A549 (cell line): Measurements from ENCODE around the gene IER5L. TPM values are rescaled to one million over a fixed set of nuclear protein-coding genes. Genes with fewer than 3 reads are reported as not detected.

Experiments
- BHLHE40 ChIP-seq: IDR thresholded peaks from 2 replicates; pipeline ENCODE4 v1.6.1; 2012; ENCODE audit warnings: low read depth, low read length, inconsistent platforms
- CBX2 ChIP-seq: fragments of 200-600 bp; sonication (generic); IDR thresholded peaks from 2 replicates; pipeline ENCODE4 v1.6.1; 2016; ENCODE audit warnings: low read depth, mild to moderate bottlenecking, borderline replicate concordance
- CHD2 ChIP-seq: fragments of 150-350 bp; IDR thresholded peaks from 2 replicates; pipeline ENCODE4 v1.6.1; 2014; ENCODE audit warnings: low read length; ENCODE audit not compliant: partially characterized antibody
- CHD4 ChIP-seq: fragments of 200-600 bp; sonication (generic); IDR thresholded peaks from 2 replicates; pipeline ENCODE4 v1.6.1; 2016; ENCODE audit warnings: antibody characterized with exemption, mild to moderate bottlenecking, borderline replicate concordance
- EHMT2 ChIP-seq: fragments of 200-600 bp; sonication (generic); IDR thresholded peaks from 2 replicates; pipeline ENCODE4 v1.6.1; 2016; ENCODE audit warnings: antibody characterized with exemption, low read depth, mild to moderate bottlenecking, moderate library complexity
- ELK1 ChIP-seq: fragments of 150-350 bp; IDR thresholded peaks from 2 replicates; pipeline ENCODE4 v1.6.1; 2014; ENCODE audit warnings: low read depth, mild to moderate bottlenecking, low read length
- FOSB ChIP-seq: fragments of 250-450 bp; sonication (Bioruptor Pico); IDR thresholded peaks from 2 replicates; pipeline ENCODE4 v1.5.0; 2020; ENCODE audit warnings: mild to moderate bottlenecking, moderate library complexity
- FOSL2 ChIP-seq, 2 experiments: fragments of 450-650 bp in 1 of 2; fragments of >200 bp in 1 of 2; sonication (Bioruptor Twin) in 1 of 2; formaldehyde crosslinking; IDR thresholded peaks; 2 replicates each; pipeline versions ENCODE4 v1.5.0 to v1.6.1; 2016 to 2020; ENCODE audit warnings: mild to moderate bottlenecking in 1 of 2, moderate library complexity in 1 of 2
- HEYL ChIP-seq: fragments of 250-450 bp; sonication (Bioruptor Pico); IDR thresholded peaks from 2 replicates; pipeline ENCODE4 v1.8.0; 2021; ENCODE audit warnings: mild to moderate bottlenecking, moderate library complexity
- HOXA7 ChIP-seq: fragments of 250-450 bp; sonication (Bioruptor Pico); IDR thresholded peaks from 2 replicates; pipeline ENCODE4 v1.5.0; 2020; ENCODE audit warnings: mild to moderate bottlenecking, moderate library complexity
- HOXB13 ChIP-seq: fragments of 250-450 bp; sonication (Bioruptor Pico); IDR thresholded peaks from 2 replicates; pipeline ENCODE4 v1.5.0; 2020; ENCODE audit warnings: low read depth, mild to moderate bottlenecking, moderate library complexity
- HOXB5 ChIP-seq: fragments of 250-450 bp; sonication (Bioruptor Pico); IDR thresholded peaks from 2 replicates; pipeline ENCODE4 v1.5.0; 2020; ENCODE audit warnings: mild to moderate bottlenecking, moderate library complexity
- JUN ChIP-seq, 2 experiments: fragments of >200 bp; sonication (Bioruptor Twin); formaldehyde crosslinking; IDR thresholded peaks; 2 replicates in 1 of 2; 3 replicates in 1 of 2; pipeline ENCODE4 v1.6.1; 2016 to 2017
- KDM1A ChIP-seq: fragments of 200-600 bp; sonication (generic); IDR thresholded peaks from 2 replicates; pipeline ENCODE4 v1.6.1; 2016; ENCODE audit warnings: low read depth, mild to moderate bottlenecking
- KDM5A ChIP-seq: fragments of 200-600 bp; sonication (generic); IDR thresholded peaks from 2 replicates; pipeline ENCODE4 v1.6.1; 2016; ENCODE audit warnings: antibody characterized with exemption, mild to moderate bottlenecking
- MAFK ChIP-seq: fragments of 450-650 bp; IDR thresholded peaks from 2 replicates; pipeline ENCODE4 v1.6.1; 2014; ENCODE audit not compliant: partially characterized antibody
- MAZ ChIP-seq: fragments of 150-350 bp; IDR thresholded peaks from 2 replicates; pipeline ENCODE4 v1.6.1; 2014; ENCODE audit warnings: antibody characterized with exemption, low read depth, low read length, borderline replicate concordance
- MYC ChIP-seq: IDR thresholded peaks from 2 replicates; pipeline ENCODE4 v1.6.1; 2012; ENCODE audit warnings: mild to moderate bottlenecking, inconsistent platforms, low read length, improper control_type of control experiment, borderline replicate concordance
- NFE2L2 ChIP-seq: fragments of 150-350 bp; conservative IDR thresholded peaks from 2 replicates; pipeline ENCODE4 v1.6.1; 2014; ENCODE audit warnings: low read length
- PHF8 ChIP-seq: fragments of 200-600 bp; sonication (generic); IDR thresholded peaks from 2 replicates; pipeline ENCODE4 v1.6.1; 2016; ENCODE audit warnings: low read depth, mild to moderate bottlenecking, antibody characterized with exemption, moderate library complexity, borderline replicate concordance
- POLR2A ChIP-seq: IDR thresholded peaks from 2 replicates; pipeline ENCODE4 v1.6.1; 2012; ENCODE audit warnings: mild to moderate bottlenecking, low read length
- RARB ChIP-seq: fragments of 250-450 bp; sonication (Bioruptor Pico); IDR thresholded peaks from 2 replicates; pipeline ENCODE4 v1.8.0; 2021; ENCODE audit warnings: mild to moderate bottlenecking, moderate library complexity
- REST ChIP-seq: fragments of 200-600 bp; sonication (generic); IDR thresholded peaks from 2 replicates; pipeline ENCODE4 v1.6.1; 2016; ENCODE audit warnings: antibody characterized with exemption, mild to moderate bottlenecking, moderate library complexity
- RNF2 ChIP-seq: fragments of 200-600 bp; sonication (generic); IDR thresholded peaks from 2 replicates; pipeline ENCODE4 v1.6.1; 2016; ENCODE audit warnings: low read depth, mild to moderate bottlenecking, antibody characterized with exemption, moderate library complexity, borderline replicate concordance
- SREBF2 ChIP-seq: fragments of 450-650 bp; IDR thresholded peaks from 2 replicates; pipeline ENCODE4 v1.6.1; 2014; ENCODE audit warnings: mild to moderate bottlenecking, moderate library complexity
- TFCP2L1 ChIP-seq: fragments of 250-450 bp; sonication (Bioruptor Pico); IDR thresholded peaks from 2 replicates; pipeline ENCODE4 v1.5.0; 2021; ENCODE audit warnings: mild to moderate bottlenecking
- TP53 ChIP-seq: fragments of 250-450 bp; sonication (Bioruptor Pico); IDR thresholded peaks from 2 replicates; pipeline ENCODE4 v1.5.0; 2021; ENCODE audit warnings: mild to moderate bottlenecking, moderate library complexity
- ZFP36 ChIP-seq: fragments of 450-650 bp; IDR thresholded peaks from 2 replicates; pipeline ENCODE4 v1.6.1; 2014; ENCODE audit warnings: borderline replicate concordance; ENCODE audit not compliant: partially characterized antibody
- ZNF302 ChIP-seq: fragments of 250-450 bp; sonication (Bioruptor Pico); IDR thresholded peaks from 2 replicates; pipeline ENCODE4 v1.9.0; 2021; ENCODE audit warnings: inconsistent platforms, mild to moderate bottlenecking, moderate library complexity
- polyA plus RNA-seq, 4 experiments: library from polyadenylated mRNA; depleted of rRNA in 3 of 4; stranded (reverse); fragments of >200 nt; fragmentation: RNase III in 1 of 4; extraction: RNeasy Plus Mini Kit Qiagen cat#74134 plus additional on column Dnase treatment in 1 of 4; gene quantifications; 2 replicates in 3 of 4; 3 replicates in 1 of 4; pipeline ENCODE4 v1.2.3, GENCODE V29; 2011 to 2017
- TF ChIP-seq, protein P1 (sequence below): IDR thresholded peaks from 2 replicates; pipeline ENCODE4 v1.6.1; 2012
- TF ChIP-seq, protein P2 (sequence below): fragments of 450-650 bp; IDR thresholded peaks from 2 replicates; pipeline ENCODE4 v1.6.1; 2014; ENCODE audit warnings: antibody characterized with exemption
- TF ChIP-seq, protein P3 (sequence below): fragments of >200 bp; sonication (Bioruptor Twin); formaldehyde crosslinking; IDR thresholded peaks from 3 replicates; pipeline ENCODE4 v1.5.1; 2016
- TF ChIP-seq, protein P4 (sequence below): fragments of >200 bp; sonication (Bioruptor Twin); formaldehyde crosslinking; IDR thresholded peaks from 2 replicates; pipeline ENCODE4 v1.6.1; 2016

Gene IER5L
- polyA plus RNA-seq, 2 of the 4 experiments (the other 2 are of a cell fraction): 25.1 to 67.5 TPM

DNA sequence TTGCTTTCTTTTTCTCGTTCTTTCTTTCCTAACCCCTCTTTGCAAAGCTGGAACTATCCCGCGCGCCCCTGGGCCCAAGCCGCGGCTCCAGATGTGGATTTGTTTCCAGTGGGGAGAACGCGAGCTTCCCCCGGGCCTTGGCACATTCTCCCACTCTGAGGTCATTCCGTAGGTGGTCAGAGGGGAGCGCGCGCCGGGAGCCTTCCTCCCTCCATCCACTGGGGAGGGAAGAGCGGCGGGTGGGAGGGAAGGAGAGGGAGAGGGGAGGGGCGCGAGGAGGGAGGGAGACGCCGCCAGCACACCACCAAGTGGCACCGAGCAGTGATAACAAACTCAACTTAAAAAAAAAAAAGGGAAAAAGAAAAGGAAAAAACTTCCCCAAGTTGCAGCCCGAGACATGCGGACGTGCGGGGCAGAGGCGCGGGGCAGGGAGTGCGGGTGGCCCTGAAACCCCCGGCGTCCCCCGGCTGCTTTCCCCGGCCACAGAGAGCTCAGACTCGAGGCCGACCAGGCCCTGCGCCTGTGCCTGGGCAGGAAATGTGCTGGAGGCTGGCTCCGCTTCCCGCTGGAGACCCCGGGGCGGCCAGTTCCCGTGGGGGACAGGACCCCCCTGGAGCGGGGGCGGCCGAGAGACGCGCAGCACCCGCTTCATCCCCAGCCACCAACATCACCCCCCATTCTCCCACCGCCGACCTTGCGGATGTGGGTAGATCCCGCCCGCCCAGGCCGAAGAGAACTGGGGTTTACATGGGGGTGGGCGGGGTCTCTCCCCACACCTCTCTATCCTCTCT lies 3.1 kb downstream of the IER5L start (continued):
- TF ChIP-seq RARB: peak; percentile 13; the same call in 1 of the 2 replicates
- no peak for TF ChIP-seq CBX2
- TF ChIP-seq ELK1: no peak
- peak; percentile 96 for TF ChIP-seq TFCP2L1
- peak; percentile 65 for TF ChIP-seq POLR2A
- peak; percentile 41; the same call in 1 of the 2 replicates for TF ChIP-seq MYC
- TF ChIP-seq CHD4: no peak
- no peak for TF ChIP-seq REST
- no peak for TF ChIP-seq SREBF2
- TF ChIP-seq, protein P1, sequence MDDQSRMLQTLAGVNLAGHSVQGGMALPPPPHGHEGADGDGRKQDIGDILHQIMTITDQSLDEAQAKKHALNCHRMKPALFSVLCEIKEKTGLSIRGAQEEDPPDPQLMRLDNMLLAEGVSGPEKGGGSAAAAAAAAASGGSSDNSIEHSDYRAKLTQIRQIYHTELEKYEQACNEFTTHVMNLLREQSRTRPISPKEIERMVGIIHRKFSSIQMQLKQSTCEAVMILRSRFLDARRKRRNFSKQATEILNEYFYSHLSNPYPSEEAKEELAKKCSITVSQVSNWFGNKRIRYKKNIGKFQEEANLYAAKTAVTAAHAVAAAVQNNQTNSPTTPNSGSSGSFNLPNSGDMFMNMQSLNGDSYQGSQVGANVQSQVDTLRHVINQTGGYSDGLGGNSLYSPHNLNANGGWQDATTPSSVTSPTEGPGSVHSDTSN: peak; percentile 88
- TF ChIP-seq PHF8: no peak
- 0 out of 2 replicates have a peak, but pooled peaks have one; percentile 18 for TF ChIP-seq FOSB
- peak; percentile 90; the same call in 1 of the 2 replicates for TF ChIP-seq MAZ
- peak; percentile 18 to 78; a peak in 3 of 5 replicates for TF ChIP-seq JUN (IDR thresholded peaks at IDR 0.05)
- TF ChIP-seq HOXB5: no peak
- no peak for TF ChIP-seq KDM1A
- no peak for TF ChIP-seq ZFP36
- TF ChIP-seq HOXB13 (CRISPR knock-in tag): no peak
- no peak for TF ChIP-seq NFE2L2
- no peak for TF ChIP-seq RNF2
- no peak for TF ChIP-seq MAFK
- peak; percentile 25 for TF ChIP-seq CHD2
- TF ChIP-seq FOSL2 (IDR thresholded peaks at IDR 0.05): no peak
- TF ChIP-seq FOSL2 (CRISPR knock-in tag; IDR thresholded peaks at IDR 0.05): peak; percentile 19; the same call in 1 of the 2 replicates
- 0 out of 2 replicates have a peak, but pooled peaks have one; percentile 25 for TF ChIP-seq HOXA7 (CRISPR knock-in tag)
- no peak for TF ChIP-seq ZNF302 (CRISPR knock-in tag)
- no peak for TF ChIP-seq TP53 (CRISPR knock-in tag)
- TF ChIP-seq EHMT2: no peak
- TF ChIP-seq KDM5A: no peak
- TF ChIP-seq, protein P2, sequence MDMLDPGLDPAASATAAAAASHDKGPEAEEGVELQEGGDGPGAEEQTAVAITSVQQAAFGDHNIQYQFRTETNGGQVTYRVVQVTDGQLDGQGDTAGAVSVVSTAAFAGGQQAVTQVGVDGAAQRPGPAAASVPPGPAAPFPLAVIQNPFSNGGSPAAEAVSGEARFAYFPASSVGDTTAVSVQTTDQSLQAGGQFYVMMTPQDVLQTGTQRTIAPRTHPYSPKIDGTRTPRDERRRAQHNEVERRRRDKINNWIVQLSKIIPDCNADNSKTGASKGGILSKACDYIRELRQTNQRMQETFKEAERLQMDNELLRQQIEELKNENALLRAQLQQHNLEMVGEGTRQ: no peak
- no peak for TF ChIP-seq BHLHE40
- TF ChIP-seq HEYL (CRISPR knock-in tag): no peak
- TF ChIP-seq, protein P3, sequence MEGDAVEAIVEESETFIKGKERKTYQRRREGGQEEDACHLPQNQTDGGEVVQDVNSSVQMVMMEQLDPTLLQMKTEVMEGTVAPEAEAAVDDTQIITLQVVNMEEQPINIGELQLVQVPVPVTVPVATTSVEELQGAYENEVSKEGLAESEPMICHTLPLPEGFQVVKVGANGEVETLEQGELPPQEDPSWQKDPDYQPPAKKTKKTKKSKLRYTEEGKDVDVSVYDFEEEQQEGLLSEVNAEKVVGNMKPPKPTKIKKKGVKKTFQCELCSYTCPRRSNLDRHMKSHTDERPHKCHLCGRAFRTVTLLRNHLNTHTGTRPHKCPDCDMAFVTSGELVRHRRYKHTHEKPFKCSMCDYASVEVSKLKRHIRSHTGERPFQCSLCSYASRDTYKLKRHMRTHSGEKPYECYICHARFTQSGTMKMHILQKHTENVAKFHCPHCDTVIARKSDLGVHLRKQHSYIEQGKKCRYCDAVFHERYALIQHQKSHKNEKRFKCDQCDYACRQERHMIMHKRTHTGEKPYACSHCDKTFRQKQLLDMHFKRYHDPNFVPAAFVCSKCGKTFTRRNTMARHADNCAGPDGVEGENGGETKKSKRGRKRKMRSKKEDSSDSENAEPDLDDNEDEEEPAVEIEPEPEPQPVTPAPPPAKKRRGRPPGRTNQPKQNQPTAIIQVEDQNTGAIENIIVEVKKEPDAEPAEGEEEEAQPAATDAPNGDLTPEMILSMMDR: peak; percentile 23; the same call in 1 of the 3 replicates
- TF ChIP-seq, protein P4, sequence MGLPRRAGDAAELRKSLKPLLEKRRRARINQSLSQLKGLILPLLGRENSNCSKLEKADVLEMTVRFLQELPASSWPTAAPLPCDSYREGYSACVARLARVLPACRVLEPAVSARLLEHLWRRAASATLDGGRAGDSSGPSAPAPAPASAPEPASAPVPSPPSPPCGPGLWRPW: no peak
